Uterus (tissue), 2 donors: Measurements from ENCODE around the gene RANBP1.

Experiments used
- POLR2A ChIP-seq, 2 donors: fragments of 450-650 bp; IDR thresholded peaks; one replicate each; pipeline ENCODE4 v1.6.1; 2016; ENCODE audit warnings: antibody characterized with exemption in 2 of 2, mild to moderate bottlenecking in 1 of 2, moderate library complexity in 1 of 2
- TF ChIP-seq, protein P1 (sequence below), 4 experiments: fragments of 200-600 bp in 2 of 4; fragments of 450-650 bp in 2 of 4; sonication (generic) in 2 of 4; IDR thresholded peaks; one replicate each; pipeline ENCODE4 v1.5.1; 2016 to 2019; ENCODE audit warnings: antibody characterized with exemption in 4 of 4, mild to moderate bottlenecking in 2 of 4, moderate library complexity in 1 of 4

DNA sequence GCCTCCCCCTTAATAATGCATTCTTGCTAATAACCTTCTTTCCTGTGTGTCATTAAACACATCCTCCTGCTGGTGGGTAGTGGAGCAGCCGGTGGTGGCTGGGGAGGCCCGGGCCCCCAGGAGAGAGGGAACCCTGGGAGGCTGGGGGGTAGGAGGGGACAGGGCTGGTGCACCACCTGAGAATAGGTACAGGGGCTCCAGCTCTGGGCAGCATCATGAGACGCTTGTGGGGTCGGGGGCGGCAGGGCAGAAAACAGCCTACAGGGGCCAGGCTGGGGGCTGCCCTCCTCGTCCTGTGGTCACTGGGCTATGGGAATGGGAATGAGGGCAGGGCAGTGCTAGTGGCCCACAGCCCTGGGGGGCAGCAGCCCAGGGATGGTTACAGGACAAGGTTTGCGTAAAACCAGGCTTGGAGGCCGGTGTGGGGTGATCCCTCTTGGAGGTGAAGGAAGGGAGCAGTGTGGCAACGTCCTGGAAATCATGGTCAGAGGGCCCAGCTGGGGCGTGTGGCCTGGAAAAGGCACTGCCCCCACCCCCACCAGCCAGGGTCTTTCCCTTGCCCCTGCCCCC, 53.4 kb downstream of the RANBP1 start:
- TF ChIP-seq, protein P1, sequence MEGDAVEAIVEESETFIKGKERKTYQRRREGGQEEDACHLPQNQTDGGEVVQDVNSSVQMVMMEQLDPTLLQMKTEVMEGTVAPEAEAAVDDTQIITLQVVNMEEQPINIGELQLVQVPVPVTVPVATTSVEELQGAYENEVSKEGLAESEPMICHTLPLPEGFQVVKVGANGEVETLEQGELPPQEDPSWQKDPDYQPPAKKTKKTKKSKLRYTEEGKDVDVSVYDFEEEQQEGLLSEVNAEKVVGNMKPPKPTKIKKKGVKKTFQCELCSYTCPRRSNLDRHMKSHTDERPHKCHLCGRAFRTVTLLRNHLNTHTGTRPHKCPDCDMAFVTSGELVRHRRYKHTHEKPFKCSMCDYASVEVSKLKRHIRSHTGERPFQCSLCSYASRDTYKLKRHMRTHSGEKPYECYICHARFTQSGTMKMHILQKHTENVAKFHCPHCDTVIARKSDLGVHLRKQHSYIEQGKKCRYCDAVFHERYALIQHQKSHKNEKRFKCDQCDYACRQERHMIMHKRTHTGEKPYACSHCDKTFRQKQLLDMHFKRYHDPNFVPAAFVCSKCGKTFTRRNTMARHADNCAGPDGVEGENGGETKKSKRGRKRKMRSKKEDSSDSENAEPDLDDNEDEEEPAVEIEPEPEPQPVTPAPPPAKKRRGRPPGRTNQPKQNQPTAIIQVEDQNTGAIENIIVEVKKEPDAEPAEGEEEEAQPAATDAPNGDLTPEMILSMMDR (IDR thresholded peaks at IDR 0.05), result no peak
- no peak for TF ChIP-seq POLR2A (IDR thresholded peaks at IDR 0.05)
